Lower lobe of right lung (tissue), 2 donors: Measurements from ENCODE around the gene RFTN1. TPM values are rescaled to one million over a fixed set of nuclear protein-coding genes. Genes with fewer than 3 reads are reported as not detected.

ENCODE experiments used
- ATAC-seq, 2 donors: fragments of 200-7000 bp; cut with Tn5 transposase; one replicate each; pipeline ENCODE4 v1.9.1; 2020 to 2022; ENCODE audit warnings: mild to moderate bottlenecking in 2 of 2, moderate library complexity in 2 of 2
- DNase-seq: peaks from one replicate; pipeline ENCODE4 v3.0.0-alpha.2; 2020
- H3K27ac ChIP-seq: fragments of 200-600 bp; one replicate; pipeline ENCODE4 v1.8.0; 2022
- H3K27me3 ChIP-seq: fragments of 200-600 bp; one replicate; pipeline ENCODE4 v1.8.0; 2022; ENCODE audit warnings: low read depth
- H3K36me3 ChIP-seq: fragments of 200-600 bp; one replicate; pipeline ENCODE4 v1.8.0; 2022; ENCODE audit warnings: mild to moderate bottlenecking
- H3K4me1 ChIP-seq: fragments of 200-600 bp; one replicate; pipeline ENCODE4 v1.8.0; 2022
- H3K4me3 ChIP-seq: fragments of 200-600 bp; one replicate; pipeline ENCODE4 v1.8.0; 2022; ENCODE audit warnings: mild to moderate bottlenecking
- H3K9me3 ChIP-seq: fragments of 200-600 bp; one replicate; pipeline ENCODE4 v1.8.0; 2022
- CTCF ChIP-seq: fragments of 200-600 bp; IDR thresholded peaks from one replicate; pipeline ENCODE4 v1.8.0; 2022; ENCODE audit warnings: antibody characterized with exemption, mild to moderate bottlenecking
- intact Hi-C: fragments of 100-400 bp; cut with DNase I; formaldehyde crosslinking; loops from one replicate; pipeline ENCODE4 v1.11.0; 2022
- total RNA-seq: library from RNA; stranded (reverse); fragmentation: NEBNext Ultra II Directional; extraction: Animal tissue kit (Norgen Biotek cat#: 25700); gene quantifications from one replicate; pipeline ENCODE4 v1.2.1, GENCODE V29; 2021
- donor health status: DM: no; HTN: yes; CAD: no; lungs with severe emphysema.

Gene RFTN1
- total RNA-seq, 1 donor from 2014 or later = 58.2 TPM

- no peak overlapping the region for H3K27ac ChIP-seq
- H3K9me3 ChIP-seq = no peaks in the 10 kb centered on the region
- no peak for ATAC-seq
- no peaks in the 10 kb centered on the region for H3K36me3 ChIP-seq
- no peaks in the 10 kb centered on the region for H3K27me3 ChIP-seq
- H3K4me1 ChIP-seq = peaks cover 42% of the 10 kb centered on the region
- no peak for DNase-seq
- TF ChIP-seq CTCF = no peak
- no peak overlapping the region for H3K4me3 ChIP-seq
- intact Hi-C loops = no loop called here
Measured at GRCh38 chr3:16423947-16424673, 89.4 kb downstream of the RFTN1 start.

- no peaks in the 10 kb centered on the region for H3K36me3 ChIP-seq
- no peaks in the 10 kb centered on the region for H3K9me3 ChIP-seq
- H3K4me1 ChIP-seq = peaks cover 36% of the 10 kb centered on the region
- DNase-seq (no peak), ATAC-seq (peak; percentile 76 to 78)
- no peaks in the 10 kb centered on the region for H3K27me3 ChIP-seq
- H3K4me3 ChIP-seq = no peak overlapping the region
- H3K27ac ChIP-seq = peak overlapping the region; percentile 37
- intact Hi-C loops = no loop called here
- no peak for TF ChIP-seq CTCF
Measured at GRCh38 chr3:16423298-16423697, 90.2 kb downstream of the RFTN1 start.

GRCh38 chr3:16419640-16420241, 93.8 kb downstream of the RFTN1 start:
- no peak overlapping the region for H3K4me3 ChIP-seq
- H3K36me3 ChIP-seq = no peaks in the 10 kb centered on the region
- H3K9me3 ChIP-seq = no peaks in the 10 kb centered on the region
- H3K4me1 ChIP-seq = peaks cover 33% of the 10 kb centered on the region
- peak overlapping the region; percentile 19 for H3K27ac ChIP-seq
- no peak for TF ChIP-seq CTCF
- intact Hi-C loops = no loop called here
- ATAC-seq = no peak
- DNase-seq = no peak
- H3K27me3 ChIP-seq = no peaks in the 10 kb centered on the region

- no peak overlapping the region for H3K4me3 ChIP-seq
- peaks cover 28% of the 10 kb centered on the region for H3K4me1 ChIP-seq
- H3K36me3 ChIP-seq = no peaks in the 10 kb centered on the region
- no peaks in the 10 kb centered on the region for H3K27me3 ChIP-seq
- DNase-seq (no peak), ATAC-seq (no peak)
- no peaks in the 10 kb centered on the region for H3K9me3 ChIP-seq
- TF ChIP-seq CTCF = no peak
- H3K27ac ChIP-seq = no peak overlapping the region
- intact Hi-C loops = no loop called here
Measured at GRCh38 chr3:16417945-16418739, 95.4 kb downstream of the RFTN1 start.

DNA sequence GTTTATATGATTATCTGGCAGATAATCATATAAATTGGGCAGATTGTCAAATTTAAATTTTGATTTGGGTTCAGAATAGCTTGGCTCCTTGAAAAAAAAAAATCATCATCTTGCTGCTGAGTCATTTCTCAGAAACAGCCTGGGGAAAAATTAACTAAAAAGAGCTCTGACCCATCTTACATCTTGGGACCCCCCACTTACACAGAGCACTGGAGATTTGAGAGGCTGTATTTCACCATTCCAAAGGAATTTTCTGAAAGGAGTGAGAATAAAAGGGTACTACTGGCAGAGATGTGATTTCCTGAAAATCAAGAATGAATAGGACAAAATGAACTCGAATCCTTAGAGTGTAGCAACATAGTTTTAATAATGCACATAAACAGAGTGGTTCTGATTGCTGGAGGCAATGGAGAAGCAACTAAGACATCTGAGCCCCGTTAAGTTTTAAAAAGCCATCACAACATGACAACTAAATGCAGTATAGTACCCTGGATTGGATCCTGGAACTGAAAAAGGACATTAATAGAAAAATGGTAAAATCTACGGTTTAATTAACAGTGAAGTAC, 97.5 kb downstream of the RFTN1 start:
- intact Hi-C loops = no loop called here
- Histone ChIP-seq H3K4me3 (no peak overlapping the region), H3K9me3 (no peaks in the 10 kb centered on the region), H3K27me3 (no peaks in the 10 kb centered on the region), H3K27ac (no peak overlapping the region), H3K4me1 (peaks cover 37% of the 10 kb centered on the region), H3K36me3 (no peaks in the 10 kb centered on the region)
- DNase-seq (no peak), ATAC-seq (peak in 1 of 2 donors; percentile 14)
- no peak for TF ChIP-seq CTCF
